Measurements from ENCODE around the gene LAMC3.

Gene LAMC3

GRCh38 chr9:130962418-130963316 lies 46.3 kb upstream of the LAMC3 start:
- TF ChIP-seq, protein P1, sequence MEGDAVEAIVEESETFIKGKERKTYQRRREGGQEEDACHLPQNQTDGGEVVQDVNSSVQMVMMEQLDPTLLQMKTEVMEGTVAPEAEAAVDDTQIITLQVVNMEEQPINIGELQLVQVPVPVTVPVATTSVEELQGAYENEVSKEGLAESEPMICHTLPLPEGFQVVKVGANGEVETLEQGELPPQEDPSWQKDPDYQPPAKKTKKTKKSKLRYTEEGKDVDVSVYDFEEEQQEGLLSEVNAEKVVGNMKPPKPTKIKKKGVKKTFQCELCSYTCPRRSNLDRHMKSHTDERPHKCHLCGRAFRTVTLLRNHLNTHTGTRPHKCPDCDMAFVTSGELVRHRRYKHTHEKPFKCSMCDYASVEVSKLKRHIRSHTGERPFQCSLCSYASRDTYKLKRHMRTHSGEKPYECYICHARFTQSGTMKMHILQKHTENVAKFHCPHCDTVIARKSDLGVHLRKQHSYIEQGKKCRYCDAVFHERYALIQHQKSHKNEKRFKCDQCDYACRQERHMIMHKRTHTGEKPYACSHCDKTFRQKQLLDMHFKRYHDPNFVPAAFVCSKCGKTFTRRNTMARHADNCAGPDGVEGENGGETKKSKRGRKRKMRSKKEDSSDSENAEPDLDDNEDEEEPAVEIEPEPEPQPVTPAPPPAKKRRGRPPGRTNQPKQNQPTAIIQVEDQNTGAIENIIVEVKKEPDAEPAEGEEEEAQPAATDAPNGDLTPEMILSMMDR (IDR thresholded peaks at IDR 0.05; ENCODE audit: low read depth, low read length): no peak
- Histone ChIP-seq H3K4me3 (ENCODE audit: low read depth, low read length) (no peak overlapping the region), H3K27ac (no peak overlapping the region), H3K9me3 (ENCODE audit: severe bottlenecking) (peaks cover 10% of the 10 kb centered on the region), H3K27me3 (ENCODE audit: insufficient read depth, low read depth, severe bottlenecking) (no peaks in the 10 kb centered on the region), H3K36me3 (no peaks in the 10 kb centered on the region)
- DNase-seq: no peak

GRCh38 chr9:130963337-130963908 lies 45.6 kb upstream of the LAMC3 start:
- peaks cover 7% of the 10 kb centered on the region for H3K9me3 ChIP-seq (ENCODE audit: severe bottlenecking)
- TF ChIP-seq, protein P1 (IDR thresholded peaks at IDR 0.05; ENCODE audit: low read depth, low read length): no peak
- H3K36me3 ChIP-seq: no peaks in the 10 kb centered on the region
- no peak overlapping the region for H3K4me3 ChIP-seq (ENCODE audit: low read depth, low read length)
- no peaks in the 10 kb centered on the region for H3K27me3 ChIP-seq (ENCODE audit: insufficient read depth, low read depth, severe bottlenecking)
- no peak overlapping the region for H3K27ac ChIP-seq
- DNase-seq: no peak

DNA sequence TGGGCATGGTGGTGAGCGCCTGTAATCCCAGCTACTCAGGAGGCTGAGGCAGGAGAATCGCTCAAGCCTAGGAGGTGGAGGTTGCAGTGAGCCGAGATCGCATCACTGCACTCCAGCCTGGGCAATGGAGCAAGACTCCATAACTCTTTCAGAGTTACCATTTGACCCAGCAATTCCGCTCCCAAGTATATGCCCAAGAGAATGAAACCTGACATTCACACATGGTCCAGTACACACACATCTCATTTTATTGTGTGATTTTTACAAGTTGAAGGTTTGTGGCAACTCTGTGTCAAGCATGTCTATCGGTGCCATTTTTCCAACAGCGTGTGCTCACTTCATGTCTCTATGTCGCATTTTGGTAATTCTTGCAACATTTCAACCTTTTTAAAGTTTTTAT lies 45.1 kb upstream of the LAMC3 start:
- Histone ChIP-seq H3K27me3 (ENCODE audit: insufficient read depth, low read depth, severe bottlenecking) (no peaks in the 10 kb centered on the region), H3K9me3 (ENCODE audit: severe bottlenecking) (peaks cover 7% of the 10 kb centered on the region), H3K4me3 (ENCODE audit: low read depth, low read length) (no peak overlapping the region), H3K36me3 (no peaks in the 10 kb centered on the region), H3K27ac (no peak overlapping the region)
- TF ChIP-seq, protein P1 (IDR thresholded peaks at IDR 0.05; ENCODE audit: low read depth, low read length): no peak
- DNase-seq: no peak

DNA sequence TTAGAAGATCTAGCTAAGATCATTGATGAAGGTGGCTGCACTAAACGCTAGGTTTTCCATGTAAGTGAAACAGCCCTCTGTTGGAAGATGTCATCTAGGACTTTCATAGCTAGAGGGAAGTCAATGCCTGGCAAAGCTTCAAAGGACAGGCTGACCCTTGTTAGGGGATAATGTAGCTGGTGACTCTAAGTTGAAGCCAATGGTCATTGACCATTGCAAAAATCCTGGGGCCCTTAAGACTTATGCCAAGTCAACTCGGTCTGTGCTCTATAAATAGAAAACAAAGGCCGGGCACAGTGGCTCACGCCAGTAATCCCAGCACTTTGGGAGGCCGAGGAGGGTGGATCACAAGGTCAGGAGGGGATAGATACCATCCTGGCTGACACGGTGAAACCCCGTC lies 43.3 kb upstream of the LAMC3 start:
- H3K9me3 ChIP-seq (ENCODE audit: severe bottlenecking): peaks cover 3% of the 10 kb centered on the region
- no peaks in the 10 kb centered on the region for H3K27me3 ChIP-seq (ENCODE audit: insufficient read depth, low read depth, severe bottlenecking)
- no peak overlapping the region for H3K4me3 ChIP-seq (ENCODE audit: low read depth, low read length)
- no peak overlapping the region for H3K27ac ChIP-seq
- H3K36me3 ChIP-seq: no peaks in the 10 kb centered on the region
- no peak for DNase-seq
- TF ChIP-seq, protein P1 (IDR thresholded peaks at IDR 0.05; ENCODE audit: low read depth, low read length): no peak

- Histone ChIP-seq H3K27ac (no peak overlapping the region), H3K4me3 (ENCODE audit: low read depth, low read length) (no peak overlapping the region), H3K27me3 (ENCODE audit: insufficient read depth, low read depth, severe bottlenecking) (no peaks in the 10 kb centered on the region)
Measured at GRCh38 chr9:130970052-130970451, 38.9 kb upstream of the LAMC3 start.

More at GRCh38 chr9:130970052-130970451, 38.9 kb upstream of the LAMC3 start:
- TF ChIP-seq, protein P1 (IDR thresholded peaks at IDR 0.05; ENCODE audit: low read depth, low read length): no peak
- Histone ChIP-seq H3K9me3 (ENCODE audit: severe bottlenecking) (no peaks in the 10 kb centered on the region), H3K36me3 (no peaks in the 10 kb centered on the region)
- no peak for DNase-seq

All from WERI-Rb-1 (cell line).